ENCODE measurements around the gene CWC22.
"Not testable (repeated sequence)": the region's sequence is repeated elsewhere in the genome, so short reads cannot be mapped to it uniquely, and the experiment has no call there.

The CWC22 gene

DNA sequence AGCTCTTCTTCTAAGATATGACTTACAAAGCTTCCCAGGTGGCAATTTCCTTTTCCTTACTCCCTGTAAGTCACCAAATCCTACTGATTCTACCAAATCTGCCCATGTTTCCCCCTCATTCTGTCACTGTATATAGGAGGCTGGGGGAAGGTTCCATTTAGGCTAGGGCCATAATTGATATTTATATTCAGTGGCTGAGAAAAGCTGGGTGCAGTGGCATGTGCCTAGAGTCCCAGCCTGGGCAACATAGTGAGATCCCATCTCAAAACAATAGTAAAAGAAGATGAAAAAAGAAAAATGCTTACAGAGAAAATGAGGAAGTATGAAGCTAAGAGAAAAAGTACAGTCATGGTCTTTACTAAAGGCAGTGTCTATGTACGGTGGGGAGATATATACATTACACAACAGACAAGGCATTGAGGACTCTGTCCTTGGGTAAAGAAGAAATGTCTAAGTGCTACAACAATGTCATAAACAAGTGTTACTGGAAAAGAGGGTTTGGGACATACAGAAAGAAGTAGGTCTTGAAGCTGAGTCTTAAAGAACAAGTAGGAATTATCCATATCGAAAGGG is 4.8 kb downstream of the CWC22 start:
- no peak for DNase-seq

- DNase-seq = no peak
Observed at GRCh38 chr2:180001726-180002125, 5.4 kb downstream of the CWC22 start.

GRCh38 chr2:180000434-180000833 is 6.7 kb downstream of the CWC22 start:
- no peak for DNase-seq

DNA sequence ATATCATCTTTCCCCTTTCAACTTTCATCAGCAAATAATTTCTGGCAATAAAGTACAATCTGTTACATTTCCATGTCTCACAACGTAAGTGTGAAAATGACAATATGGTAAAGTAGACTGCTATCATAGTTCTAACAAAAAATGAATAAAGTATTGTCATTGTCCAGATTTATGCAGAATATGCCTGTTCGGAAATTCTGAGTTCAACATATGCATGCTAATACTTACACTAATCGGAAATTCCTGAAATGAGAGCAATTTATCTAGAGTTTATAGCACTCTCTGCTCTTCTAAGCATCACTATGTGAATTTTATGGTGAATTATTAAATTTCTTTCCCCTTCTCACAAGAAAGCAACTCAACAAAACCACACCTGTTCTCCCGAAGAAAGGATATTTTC is 8.1 kb downstream of the CWC22 start:
- DNase-seq = no peak

DNA sequence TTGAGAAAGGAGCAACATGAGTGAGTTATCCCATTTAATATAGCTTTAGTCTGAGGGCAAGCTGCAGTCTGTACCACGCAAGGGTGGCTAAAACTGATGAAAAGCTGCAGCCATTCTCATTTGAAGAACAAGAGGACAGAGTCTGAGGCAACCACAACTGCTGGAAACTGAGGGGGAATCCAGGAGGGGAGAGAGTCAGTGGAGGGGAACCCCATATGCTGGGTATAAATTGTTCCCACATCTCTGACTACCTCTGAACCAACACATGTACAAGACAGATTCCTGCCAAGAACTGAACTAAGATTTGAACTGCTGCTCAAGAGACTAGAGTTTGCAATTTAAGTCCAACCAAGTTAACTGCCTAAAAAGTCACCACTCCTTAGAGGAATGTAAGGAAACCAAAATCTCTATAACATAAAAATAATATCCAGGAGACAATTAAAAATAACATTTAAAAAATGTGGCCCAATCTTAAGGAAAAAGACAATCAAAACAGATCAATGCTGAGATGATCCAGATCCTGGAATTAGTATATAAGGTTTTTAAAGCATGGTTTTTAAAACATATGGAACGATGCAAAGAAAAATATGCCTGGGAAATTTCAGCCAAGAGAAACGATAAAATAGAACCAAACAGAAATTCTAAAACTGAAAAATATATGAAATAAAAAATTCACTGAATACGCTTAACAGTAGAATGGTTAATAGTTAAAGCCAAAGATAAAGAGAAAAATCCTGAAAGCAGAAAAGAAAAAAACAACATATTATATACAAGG is 11.2 kb downstream of the CWC22 start:
- DNase-seq = no peak

DNA sequence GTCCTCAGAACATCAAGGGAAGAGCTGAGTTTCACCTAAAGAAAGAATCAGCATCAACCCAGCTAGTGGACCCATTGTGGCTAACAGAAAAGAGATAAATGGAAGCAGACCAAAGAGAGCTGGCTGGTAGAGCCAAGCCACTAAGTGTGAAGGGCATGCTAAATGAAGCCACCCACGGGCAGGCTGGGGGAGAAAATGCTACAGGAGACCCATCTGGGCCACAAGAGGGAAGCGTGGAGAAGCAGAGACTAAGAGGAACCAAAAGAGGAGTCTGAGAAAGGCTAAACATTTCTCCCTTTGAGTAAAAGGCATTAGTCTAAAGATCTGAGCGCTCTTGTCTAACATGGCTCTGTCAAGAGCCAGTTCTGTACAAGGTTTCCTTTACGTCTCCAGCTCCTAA is 15.8 kb downstream of the CWC22 start:
- no peak for DNase-seq

DNA sequence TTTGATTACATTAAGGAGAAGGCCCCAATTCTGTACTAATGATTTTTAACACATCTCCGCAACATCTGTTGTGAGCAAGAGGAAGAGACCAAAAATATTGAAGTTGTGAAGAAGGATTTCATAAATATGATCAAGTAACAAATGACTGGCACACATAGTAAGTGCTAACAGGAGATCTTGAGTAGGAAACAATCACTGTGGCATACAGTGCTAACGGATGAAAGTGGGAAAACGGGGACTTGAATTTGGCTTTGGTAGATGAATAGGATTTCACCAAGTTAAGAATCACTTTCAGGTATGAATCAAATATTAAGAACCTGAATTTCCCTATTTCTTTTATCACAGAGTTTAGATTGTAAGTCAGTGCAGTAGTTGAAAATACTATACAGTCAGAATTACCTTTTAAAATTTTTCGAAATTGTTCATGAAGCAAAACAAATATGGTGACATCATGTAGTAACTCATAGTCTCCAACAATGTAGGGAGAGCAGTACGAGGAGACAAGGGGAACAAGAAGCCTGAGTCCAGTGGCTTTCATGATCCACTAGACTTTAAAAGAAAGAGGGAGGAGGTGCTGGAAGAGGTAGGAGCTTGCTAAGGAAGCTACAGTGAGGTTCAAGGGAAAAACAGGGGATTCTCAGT is 16.3 kb downstream of the CWC22 start:
- DNase-seq = no peak

GRCh38 chr2:179987916-179988315 is 19.2 kb downstream of the CWC22 start:
- DNase-seq = no peak

- DNase-seq = no peak
Observed at GRCh38 chr2:179985163-179985820, 21.8 kb downstream of the CWC22 start.

DNA sequence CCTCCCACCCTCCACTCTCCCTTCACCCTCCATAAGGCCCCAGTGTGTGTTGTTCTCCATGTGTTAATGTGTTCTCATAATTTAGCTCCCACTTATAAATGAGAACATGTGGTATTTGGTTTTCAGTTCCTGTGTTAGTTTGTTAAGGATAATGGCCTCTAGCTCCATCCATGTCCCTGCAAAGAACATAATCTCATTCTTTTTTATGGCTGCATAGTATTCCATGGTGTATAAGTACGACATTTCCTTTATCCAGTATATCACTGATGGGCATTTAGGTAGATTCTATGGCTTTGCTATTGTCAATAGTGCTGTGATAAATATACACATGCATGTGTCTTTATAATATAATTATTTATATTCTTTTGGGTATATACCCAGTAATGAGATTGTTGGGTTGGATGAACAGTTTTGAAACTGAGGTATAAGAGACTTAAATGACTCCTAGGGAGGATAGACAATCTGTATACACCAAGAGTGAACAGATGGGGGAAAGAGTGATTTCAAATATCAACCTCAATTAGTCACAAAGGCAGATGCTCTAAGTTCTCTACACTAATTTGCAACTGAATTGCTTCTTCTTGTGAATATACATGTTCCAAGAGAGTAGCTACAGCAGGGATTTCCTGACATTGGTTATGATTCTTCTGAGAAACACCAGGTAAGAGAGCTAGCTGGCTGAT is 23.7 kb downstream of the CWC22 start:
- no peak for DNase-seq

DNA sequence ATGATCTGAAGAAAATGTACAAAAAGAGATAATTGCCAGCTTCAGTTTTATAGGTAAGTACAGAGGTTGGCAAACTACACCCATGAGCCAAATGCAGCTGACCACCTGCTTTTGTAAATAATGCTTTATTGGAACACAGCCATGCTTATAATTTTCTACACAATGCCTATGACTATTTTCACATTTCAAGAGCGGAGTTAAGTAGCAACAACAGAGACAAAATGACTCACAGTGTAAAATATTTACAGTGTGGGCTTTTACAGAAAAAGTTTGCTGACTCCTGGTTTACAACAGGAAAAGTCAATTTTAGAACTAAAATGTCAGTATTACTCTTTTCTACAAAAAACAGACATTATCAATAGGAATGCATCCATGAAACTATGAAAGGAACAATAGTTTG is 26.0 kb downstream of the CWC22 start:
- no peak for DNase-seq

DNA sequence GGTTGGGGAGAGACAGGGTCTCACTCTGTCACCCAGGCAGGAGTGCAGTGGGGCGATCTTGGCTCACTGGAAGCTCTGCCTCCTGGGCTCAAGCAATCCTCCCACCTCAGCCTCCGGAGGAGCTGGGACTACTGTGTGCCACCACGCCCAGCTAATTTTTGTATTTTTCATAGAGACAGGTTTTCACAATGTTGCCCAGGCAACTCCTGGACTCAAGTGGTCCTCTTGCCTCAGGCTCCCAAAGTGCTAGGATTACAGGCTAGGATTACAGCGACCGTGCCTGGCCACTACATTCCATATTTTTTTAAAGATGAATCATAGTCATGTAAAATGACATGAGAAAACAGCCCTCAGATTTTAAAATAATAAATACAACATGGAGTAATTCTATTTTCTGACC is 32.3 kb downstream of the CWC22 start:
- DNase-seq = no peak

DNA sequence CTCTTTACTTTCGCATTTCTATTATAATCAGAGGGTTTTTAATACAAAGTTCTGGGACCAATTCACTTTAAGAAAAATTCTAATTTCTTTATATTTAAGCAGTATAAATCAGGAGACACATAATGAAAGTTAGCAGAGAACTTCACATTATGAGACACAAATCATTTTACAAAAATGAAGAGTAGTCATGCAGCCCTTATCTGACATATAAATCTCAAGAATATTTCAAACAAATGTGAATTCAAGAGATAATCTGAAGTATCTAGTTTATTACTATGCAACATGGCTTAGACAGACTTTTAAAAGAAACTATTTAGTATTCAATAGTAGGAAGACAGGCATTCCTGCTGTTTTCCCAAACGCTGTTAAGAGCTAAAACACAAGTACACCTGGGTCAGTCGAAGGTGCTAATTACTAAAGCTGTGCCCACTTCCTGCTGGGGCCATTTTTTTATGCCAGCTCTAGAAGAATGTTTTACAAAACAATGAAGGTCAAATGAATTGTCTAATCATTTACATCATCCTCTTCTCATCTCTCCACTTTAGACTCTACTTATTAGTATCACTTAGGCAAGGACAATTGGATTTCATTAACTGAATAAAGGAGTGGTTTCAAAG is 40.2 kb downstream of the CWC22 start:
- no peak for DNase-seq

GRCh38 chr2:179965291-179966258 is 41.5 kb downstream of the CWC22 start:
- no peak for DNase-seq

DNA sequence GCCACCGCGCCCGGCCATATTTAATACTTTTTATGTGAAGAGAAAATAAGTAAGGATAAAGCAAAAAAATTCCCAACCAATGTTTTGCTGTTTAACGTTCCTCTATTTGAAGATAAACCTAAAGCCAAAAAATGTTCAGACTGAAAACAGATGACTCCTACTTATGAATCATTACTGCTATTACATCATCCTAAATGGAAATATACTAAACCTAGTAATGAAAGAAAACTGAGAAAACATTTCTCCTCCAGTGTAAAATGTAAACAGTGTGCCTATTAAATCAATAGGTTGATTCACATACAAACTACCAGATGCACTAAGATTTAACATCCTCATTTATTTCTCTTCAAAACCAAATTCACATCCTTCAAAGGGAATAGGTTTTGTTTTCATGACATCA is 43.5 kb downstream of the CWC22 start:
- DNase-seq = no peak

- not testable (repeated sequence) for DNase-seq
Observed at GRCh38 chr2:179958251-179958650, 48.8 kb downstream of the CWC22 start.

- no peak for DNase-seq
Observed at GRCh38 chr2:179954026-179954425, 53.1 kb downstream of the CWC22 start.

- no peak for DNase-seq
Observed at GRCh38 chr2:179953359-179953758, 53.7 kb downstream of the CWC22 start.

GRCh38 chr2:179952658-179953057 is 54.4 kb downstream of the CWC22 start:
- no peak for DNase-seq

- no peak for DNase-seq
Observed at GRCh38 chr2:179951680-179952079, 55.4 kb downstream of the CWC22 start.

DNA sequence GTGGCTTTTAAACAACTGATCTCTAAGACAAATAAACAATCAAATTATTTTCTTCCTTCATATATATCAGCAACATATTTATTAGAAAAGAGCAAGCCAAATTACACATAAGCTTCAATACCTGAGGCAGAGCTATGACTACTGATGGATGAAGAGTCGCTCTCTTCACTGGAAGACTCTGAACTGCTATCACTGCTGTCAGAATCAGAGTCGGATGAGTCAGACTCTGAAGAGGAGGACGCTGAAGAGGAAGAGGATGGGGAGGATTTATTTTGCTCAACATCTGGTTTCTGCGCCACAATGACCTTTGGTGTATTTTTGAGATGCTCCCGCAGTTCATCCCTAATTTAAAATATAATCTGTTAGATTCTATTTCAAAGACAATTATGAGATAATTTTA is 56.7 kb downstream of the CWC22 start:
- no peak for DNase-seq

GRCh38 chr2:179949438-179949837 is 57.7 kb downstream of the CWC22 start:
- no peak for DNase-seq

Measured in activated effector memory CD4-positive, alpha-beta T cell treated with Interleukin-2 at 50 U/mL for 16 hours (primary cell).